ENCODE results near the gene TAAR5.

The TAAR5 gene

GRCh38 chr6:132551214-132551613, 38.3 kb downstream of the TAAR5 start:
- H3K4me3 ChIP-seq (ENCODE audit: low read depth, low read length): no peak overlapping the region
- no peak for DNase-seq (ENCODE audit: low read depth)
- TF ChIP-seq, protein P1, sequence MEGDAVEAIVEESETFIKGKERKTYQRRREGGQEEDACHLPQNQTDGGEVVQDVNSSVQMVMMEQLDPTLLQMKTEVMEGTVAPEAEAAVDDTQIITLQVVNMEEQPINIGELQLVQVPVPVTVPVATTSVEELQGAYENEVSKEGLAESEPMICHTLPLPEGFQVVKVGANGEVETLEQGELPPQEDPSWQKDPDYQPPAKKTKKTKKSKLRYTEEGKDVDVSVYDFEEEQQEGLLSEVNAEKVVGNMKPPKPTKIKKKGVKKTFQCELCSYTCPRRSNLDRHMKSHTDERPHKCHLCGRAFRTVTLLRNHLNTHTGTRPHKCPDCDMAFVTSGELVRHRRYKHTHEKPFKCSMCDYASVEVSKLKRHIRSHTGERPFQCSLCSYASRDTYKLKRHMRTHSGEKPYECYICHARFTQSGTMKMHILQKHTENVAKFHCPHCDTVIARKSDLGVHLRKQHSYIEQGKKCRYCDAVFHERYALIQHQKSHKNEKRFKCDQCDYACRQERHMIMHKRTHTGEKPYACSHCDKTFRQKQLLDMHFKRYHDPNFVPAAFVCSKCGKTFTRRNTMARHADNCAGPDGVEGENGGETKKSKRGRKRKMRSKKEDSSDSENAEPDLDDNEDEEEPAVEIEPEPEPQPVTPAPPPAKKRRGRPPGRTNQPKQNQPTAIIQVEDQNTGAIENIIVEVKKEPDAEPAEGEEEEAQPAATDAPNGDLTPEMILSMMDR (IDR thresholded peaks at IDR 0.05; ENCODE audit: control insufficient read depth, extremely low read depth, insufficient read depth): no peak

DNA sequence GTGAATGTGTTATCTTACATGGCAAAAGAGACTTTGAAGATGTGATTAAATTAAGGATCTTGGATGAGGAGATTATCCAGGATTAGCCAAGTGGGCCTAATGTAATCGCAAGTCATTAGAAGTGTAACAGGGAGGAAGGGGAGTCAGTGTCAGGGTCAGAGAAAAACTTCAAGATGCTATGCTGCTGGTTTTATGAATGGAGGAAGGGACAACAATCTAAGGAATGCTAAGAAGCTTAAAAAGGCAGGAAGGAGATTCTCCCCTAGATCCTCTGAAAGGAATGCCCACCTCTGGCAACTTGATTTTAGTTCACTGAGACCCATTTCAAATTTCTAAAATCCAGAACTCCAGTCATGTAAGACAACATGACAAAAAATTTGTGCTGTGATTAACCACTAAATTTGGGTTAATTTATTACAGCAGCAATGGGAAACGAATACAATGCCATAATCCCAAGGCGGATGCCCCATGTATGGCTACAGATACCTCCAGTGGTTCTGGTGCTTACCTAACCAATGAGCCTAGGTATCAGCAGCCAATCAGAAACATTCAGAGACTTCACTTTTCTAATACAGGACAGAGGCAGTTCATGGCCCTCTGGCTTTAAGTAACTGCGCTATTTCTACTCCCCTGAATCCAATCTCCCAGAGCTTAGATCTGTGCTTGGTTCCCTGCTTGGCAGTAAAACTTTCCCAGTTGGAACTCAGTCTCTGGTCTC, 40.6 kb downstream of the TAAR5 start:
- TF ChIP-seq, protein P1 (IDR thresholded peaks at IDR 0.05; ENCODE audit: control insufficient read depth, extremely low read depth, insufficient read depth): no peak
- no peak overlapping the region for H3K4me3 ChIP-seq (ENCODE audit: low read depth, low read length)
- DNase-seq (ENCODE audit: low read depth): no peak

DNA sequence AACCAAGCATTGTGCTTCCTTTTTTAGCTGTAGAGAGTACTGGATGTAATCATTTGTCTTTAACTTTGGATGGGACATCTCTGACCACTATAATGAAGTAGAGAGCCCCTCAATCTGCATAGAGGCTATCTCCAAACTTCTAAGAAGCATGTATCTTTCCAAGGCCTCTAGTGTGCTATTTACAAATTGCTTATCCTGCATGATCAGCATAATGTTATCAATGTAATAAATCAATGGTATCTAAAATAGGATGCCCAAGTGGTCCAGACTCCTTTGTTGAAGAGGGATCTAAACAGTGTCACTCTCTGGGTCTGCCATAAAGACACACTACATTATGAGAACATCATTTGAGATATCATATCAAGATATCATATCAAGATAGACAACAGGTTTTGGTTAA, 44.7 kb downstream of the TAAR5 start:
- TF ChIP-seq, protein P1 (IDR thresholded peaks at IDR 0.05; ENCODE audit: control insufficient read depth, extremely low read depth, insufficient read depth): no peak
- DNase-seq (ENCODE audit: low read depth): no peak

More for the DNA sequence above, 44.7 kb downstream of the TAAR5 start:
- H3K4me3 ChIP-seq (ENCODE audit: low read depth, low read length): no peak overlapping the region
